HG02763 (cell line): ENCODE results near the gene CREBZF.

ENCODE experiments used
- ATAC-seq: cut with Tn5 transposase; IDR thresholded peaks from one replicate; pipeline ENCODE4 v1.9.1; 2021; ENCODE audit warnings: mild to moderate bottlenecking, moderate library complexity; ENCODE audit not compliant: unreplicated experiment

Gene CREBZF

GRCh38 chr11:85664615-85665481 lies at the start of gene CREBZF:
CREBZF (minus strand) TSS chr11:85665129; CDS start chr11:85664875, 254 bp downstream.
- ATAC-seq = peak; percentile 84

DNA sequence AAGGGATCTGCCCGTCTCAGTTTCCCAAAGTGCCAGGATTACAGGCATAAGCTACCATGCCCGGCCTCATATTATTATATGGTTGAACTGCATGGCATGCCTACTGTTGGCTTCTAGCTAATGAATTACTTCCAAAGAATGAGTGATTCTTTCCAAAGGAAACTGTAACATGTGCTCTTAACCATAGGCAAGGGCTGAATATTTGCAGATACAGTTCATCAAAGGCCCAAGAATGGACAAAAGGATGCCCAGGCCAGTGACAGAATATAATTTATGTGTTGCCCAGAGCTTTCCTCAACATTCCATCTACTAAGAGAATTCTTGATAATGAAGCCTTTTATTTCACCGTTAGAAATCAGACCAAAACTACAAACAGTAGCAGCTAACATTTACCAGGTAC lies 48.0 kb upstream of the CREBZF start:
- ATAC-seq = no peak

DNA sequence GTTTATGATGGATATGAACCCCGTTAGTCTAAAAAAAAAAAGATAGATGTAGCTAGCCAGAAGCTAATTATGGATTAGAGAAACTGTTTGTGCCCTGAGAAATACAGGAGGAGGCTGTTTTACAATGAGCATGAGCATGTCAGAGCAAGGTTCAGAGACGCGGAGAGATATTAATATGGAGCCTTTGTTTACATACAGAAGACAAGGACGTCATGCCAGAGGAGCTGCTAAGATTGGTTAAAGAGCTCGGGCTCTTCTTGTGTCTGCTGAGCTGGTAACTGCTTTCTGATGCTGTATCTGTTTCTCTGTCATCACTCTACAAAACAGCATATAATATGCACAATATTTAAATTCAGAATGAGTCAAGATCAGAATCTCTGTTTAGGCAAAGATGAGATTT lies 46.0 kb upstream of the CREBZF start:
- ATAC-seq = no peak

DNA sequence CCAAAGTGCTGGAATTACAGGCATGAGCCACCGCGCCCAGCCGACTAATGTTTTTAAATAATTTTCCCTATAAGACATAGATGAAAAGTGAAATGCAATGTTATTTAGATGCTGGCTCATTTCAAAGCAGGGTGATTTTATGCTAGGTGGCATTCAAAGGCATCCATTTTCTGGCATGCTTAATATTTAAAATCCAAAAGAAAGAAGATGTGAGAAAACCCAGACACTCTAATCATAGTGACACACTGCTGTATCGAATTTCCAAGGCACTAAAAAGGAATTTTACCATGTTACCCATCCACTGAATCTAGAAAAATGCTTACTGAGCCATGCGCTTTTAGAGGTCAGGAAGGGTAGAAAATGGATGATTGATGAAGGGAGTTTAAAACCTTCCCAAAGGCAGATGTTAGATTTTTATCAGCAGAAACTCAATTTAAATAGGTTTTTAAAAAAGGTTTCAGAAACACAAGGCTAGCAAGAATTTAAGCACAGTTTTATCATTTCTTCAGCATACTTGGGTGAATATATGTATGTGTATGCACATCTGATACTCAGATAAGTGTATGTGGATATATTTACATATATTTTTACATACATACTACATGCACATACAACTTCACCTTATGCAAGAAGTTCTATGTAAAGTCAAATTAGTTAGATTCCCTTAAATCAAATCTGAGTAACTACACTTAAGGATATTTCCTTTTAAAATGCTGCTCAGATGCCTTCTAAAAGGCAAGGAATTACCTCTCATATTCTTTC lies 45.2 kb upstream of the CREBZF start:
- ATAC-seq = no peak

DNA sequence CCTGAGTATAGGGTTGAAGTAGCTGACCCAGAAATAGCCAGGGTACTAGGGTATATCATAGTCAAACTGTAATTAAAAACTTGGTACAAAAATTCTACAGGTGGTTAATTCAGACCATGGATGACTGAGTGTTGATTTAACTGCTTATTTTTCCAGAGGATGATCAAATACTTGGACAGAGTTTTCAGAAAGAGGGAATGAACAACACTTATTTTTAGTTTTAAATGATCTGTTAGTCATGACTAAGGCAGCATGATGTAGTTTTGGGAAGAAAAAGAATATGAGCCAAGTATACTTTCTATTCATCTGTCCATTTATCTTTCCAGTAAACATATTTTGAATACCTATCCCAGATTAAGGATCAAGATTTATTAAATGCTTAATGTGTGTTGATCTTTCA lies 40.9 kb upstream of the CREBZF start:
- no peak for ATAC-seq

GRCh38 chr11:85704967-85705366 lies 40.0 kb upstream of the CREBZF start:
- ATAC-seq = no peak

- ATAC-seq = peak; percentile 75
Observed at GRCh38 chr11:85699957-85700741, 35.2 kb upstream of the CREBZF start.

DNA sequence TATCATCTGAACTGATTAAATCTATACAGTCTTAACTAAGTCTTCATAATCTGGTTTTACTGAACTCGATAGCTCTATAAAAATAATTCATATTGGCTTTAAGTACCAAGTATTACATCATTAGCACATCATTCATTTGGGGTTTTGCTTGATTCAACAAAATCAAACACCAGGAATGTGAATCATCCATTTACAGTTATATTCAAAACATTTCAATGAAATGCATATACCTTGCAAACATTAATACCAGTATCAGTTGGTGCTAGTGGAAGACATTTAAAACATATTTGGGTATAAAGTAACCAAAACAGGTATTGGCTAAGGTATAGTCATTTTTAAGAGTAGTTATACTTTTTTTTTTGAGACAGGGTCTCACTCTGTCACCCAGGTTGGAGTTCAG lies 33.3 kb upstream of the CREBZF start:
- no peak for ATAC-seq

DNA sequence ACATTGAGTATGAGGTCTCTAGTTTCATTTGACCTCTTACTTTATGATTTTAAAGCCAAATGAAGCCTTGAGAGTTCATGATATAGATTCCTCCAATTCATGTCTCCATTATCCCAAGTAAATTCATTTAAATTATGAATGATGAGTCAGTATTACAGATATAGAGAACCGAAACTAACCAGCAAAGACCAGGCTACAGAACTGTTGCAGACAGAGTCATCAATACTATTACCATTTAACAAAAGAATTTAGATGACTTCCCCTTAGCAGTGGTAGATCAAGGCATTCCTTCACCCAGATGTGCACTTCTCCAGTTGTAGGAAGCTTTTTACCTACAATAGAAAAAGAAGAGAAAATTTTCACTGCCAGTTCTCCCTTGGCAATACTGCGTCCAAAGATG lies 32.8 kb upstream of the CREBZF start:
- ATAC-seq = no peak

GRCh38 chr11:85695546-85695945 lies 30.6 kb upstream of the CREBZF start:
- no peak for ATAC-seq

- no peak for ATAC-seq
Observed at GRCh38 chr11:85694385-85694980, 29.6 kb upstream of the CREBZF start.

- no peak for ATAC-seq
Observed at GRCh38 chr11:85685820-85686459, 21.0 kb upstream of the CREBZF start, which contains the start of gene CCDC89. CCDC89 (minus strand) TSS chr11:85686195; CDS start chr11:85686130, 65 bp downstream.

DNA sequence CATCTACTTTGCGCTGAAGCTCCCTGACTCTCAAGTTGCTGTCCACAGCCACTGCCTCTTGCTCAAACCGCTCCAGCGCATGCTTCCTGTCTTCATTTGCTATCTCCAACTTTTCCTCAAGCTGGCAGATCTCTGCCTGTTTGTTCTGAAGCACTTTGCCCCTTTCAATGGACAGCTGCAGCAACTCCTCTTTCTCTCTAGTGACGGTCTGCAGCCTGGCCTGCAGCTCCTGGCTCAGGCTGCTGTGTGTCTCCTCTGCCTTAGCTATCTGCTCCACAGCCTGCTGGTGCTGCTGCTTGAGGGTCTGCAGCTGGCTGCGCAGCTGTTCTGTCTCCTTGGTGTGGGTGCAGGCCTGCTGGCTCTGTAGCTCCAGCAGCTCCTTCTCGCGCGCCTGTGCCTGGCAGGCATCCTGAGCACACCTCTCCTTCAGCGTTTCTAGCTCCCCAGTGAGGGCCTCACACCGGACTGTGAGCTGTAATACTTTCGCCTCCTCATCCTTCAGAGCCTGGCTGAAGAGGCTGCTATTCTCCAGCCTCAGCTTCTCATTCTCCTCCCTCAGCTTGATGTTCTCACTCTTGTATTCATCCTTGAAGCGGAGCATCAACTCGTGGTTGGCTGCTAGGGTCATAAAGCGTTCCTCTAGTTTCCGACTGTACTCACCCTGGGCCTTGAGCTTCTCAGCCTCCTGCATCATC lies 20.3 kb upstream of the CREBZF start:
- no peak for ATAC-seq

- peak; percentile 76 for ATAC-seq
Observed at GRCh38 chr11:85682330-85683305, 17.7 kb upstream of the CREBZF start.

DNA sequence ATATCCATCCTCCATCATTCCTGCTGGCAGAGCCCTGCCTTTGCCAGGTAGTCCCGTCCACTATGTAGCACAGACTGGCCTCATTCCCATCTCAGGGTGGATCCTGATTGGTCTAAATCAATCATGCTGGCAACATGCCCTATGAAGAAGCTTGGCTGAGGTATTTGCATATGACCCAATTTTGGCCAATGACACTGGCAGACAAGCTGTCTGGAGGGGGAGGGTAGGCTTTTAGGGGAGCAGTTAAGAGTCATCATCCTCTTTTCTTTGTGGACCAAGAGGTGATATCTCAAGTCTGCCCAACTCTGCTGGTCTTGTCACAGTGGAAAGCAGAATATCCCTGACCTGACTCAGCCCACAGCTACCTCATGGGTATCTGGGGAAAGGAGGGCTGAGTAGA lies 16.0 kb upstream of the CREBZF start:
- no peak for ATAC-seq

DNA sequence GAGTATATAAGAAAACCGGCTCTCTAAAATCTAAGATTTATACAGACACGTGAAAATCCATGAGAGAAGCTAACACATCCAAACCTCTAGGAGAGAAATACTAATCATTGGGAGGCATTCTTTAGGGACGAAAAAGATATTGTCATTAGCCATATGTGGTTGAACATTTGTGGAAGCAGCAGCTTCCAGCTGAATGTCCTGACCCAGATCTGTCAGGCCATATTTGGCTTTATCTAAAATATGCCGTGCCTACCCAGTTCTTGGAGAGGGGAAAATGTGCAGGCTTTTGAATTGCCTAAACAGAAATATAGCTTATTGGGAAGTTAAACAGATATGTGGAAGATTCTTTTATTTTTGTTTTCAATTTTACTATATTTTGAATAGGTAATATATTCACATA lies 14.6 kb upstream of the CREBZF start:
- no peak for ATAC-seq

GRCh38 chr11:85673393-85673792 lies 8.5 kb upstream of the CREBZF start:
- ATAC-seq = no peak

DNA sequence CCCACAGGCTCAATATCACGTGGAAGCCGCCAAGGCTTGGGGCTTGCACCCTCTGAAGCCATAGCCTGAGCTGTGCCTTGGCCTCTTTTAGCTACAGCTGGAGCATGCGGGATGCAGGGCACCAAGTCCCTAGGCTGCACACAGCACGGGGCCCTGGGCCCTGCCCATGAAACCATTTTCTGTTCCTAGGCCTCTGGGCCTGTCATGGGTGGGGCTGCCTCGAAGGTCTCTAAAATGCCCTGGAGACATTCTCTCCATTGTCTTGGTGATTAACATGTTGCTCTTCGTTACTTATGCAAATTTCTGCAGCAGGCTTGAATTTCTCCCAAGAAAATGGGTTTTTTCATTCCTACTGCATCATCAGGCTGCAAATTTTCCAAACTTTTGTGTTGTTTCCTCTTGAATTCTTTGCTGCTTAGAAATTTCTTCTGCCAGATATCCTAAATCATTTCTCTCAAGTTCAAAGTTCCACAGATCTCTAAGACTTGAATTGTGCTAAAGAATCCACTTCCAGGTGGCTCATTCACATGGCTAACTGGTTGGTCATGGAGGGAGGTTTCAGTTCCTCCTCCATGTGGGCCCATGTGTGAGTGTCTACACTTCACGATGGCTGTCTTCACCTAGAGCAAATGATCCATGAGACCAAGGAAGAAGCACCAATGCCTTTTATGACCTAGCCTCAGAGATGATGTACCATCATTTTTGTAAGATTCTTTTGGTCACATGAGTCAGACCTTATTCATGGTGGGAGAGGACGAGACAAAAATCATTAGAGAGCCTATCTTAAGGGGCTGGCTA lies 7.4 kb upstream of the CREBZF start:
- no peak for ATAC-seq
